RKO (cell line): Measurements from ENCODE around the gene NDUFS6.
A peak's percentile ranks its signal among the peaks of the same experiment; 100 is the strongest.

ENCODE experiments used
- DNase-seq: peaks from one replicate; pipeline ENCODE4 v3.0.0-alpha.2; 2016; ENCODE audit warnings: low spot score

The NDUFS6 gene

GRCh38 chr5:1801222-1801966, at the start of gene NDUFS6:
NDUFS6 (plus strand) TSS chr5:1801407; CDS start chr5:1801418, 11 bp downstream.
- peak; percentile 81 for DNase-seq

- DNase-seq, result no peak
Measured at GRCh38 chr5:1751864-1752822, 49.1 kb upstream of the NDUFS6 start.

- no peak for DNase-seq
Measured at GRCh38 chr5:1752881-1753280, 48.3 kb upstream of the NDUFS6 start.

GRCh38 chr5:1753490-1753889, 47.7 kb upstream of the NDUFS6 start:
- no peak for DNase-seq

GRCh38 chr5:1754531-1755220, 46.5 kb upstream of the NDUFS6 start:
- no peak for DNase-seq

GRCh38 chr5:1755321-1755949, 45.8 kb upstream of the NDUFS6 start:
- DNase-seq, result no peak

- no peak for DNase-seq
Measured at GRCh38 chr5:1756481-1756880, 44.7 kb upstream of the NDUFS6 start.

GRCh38 chr5:1757511-1757910, 43.7 kb upstream of the NDUFS6 start:
- no peak for DNase-seq

- no peak for DNase-seq
Measured at GRCh38 chr5:1758574-1758973, 42.6 kb upstream of the NDUFS6 start.

GRCh38 chr5:1759378-1759970, 41.7 kb upstream of the NDUFS6 start:
- DNase-seq, result no peak

GRCh38 chr5:1760231-1760630, 41.0 kb upstream of the NDUFS6 start:
- no peak for DNase-seq

- DNase-seq, result no peak
Measured at GRCh38 chr5:1760656-1761452, 40.4 kb upstream of the NDUFS6 start.

GRCh38 chr5:1761453-1761755, 39.8 kb upstream of the NDUFS6 start:
- no peak for DNase-seq

GRCh38 chr5:1762121-1762882, 38.9 kb upstream of the NDUFS6 start:
- no peak for DNase-seq

GRCh38 chr5:1762883-1763547, 38.2 kb upstream of the NDUFS6 start:
- no peak for DNase-seq

- DNase-seq, result peak; percentile 38
Measured at GRCh38 chr5:1763548-1763911, 37.7 kb upstream of the NDUFS6 start.

- DNase-seq, result no peak
Measured at GRCh38 chr5:1763960-1764605, 37.1 kb upstream of the NDUFS6 start.

- DNase-seq, result no peak
Measured at GRCh38 chr5:1764606-1764960, 36.6 kb upstream of the NDUFS6 start.

GRCh38 chr5:1765141-1765879, 35.9 kb upstream of the NDUFS6 start:
- DNase-seq, result no peak
